SH-SY5Y (cell line): ENCODE results near the gene WDR35.

Experiments used
- GATA2 ChIP-seq: IDR thresholded peaks from 2 replicates; pipeline ENCODE4 v1.6.1; 2011; ENCODE audit warnings: mild to moderate bottlenecking, low read depth, low read length
- GATA3 ChIP-seq: IDR thresholded peaks from 2 replicates; pipeline ENCODE4 v1.6.1; 2011; ENCODE audit warnings: low read depth, mild to moderate bottlenecking, low read length, moderate library complexity

Gene WDR35

GRCh38 chr2:20016346-20016745, 26.4 kb upstream of the WDR35 start:
- TF ChIP-seq GATA3 (no peak), GATA2 (no peak)

GRCh38 chr2:20015482-20016083, 25.7 kb upstream of the WDR35 start:
- TF ChIP-seq GATA3 (no peak), GATA2 (no peak)

DNA sequence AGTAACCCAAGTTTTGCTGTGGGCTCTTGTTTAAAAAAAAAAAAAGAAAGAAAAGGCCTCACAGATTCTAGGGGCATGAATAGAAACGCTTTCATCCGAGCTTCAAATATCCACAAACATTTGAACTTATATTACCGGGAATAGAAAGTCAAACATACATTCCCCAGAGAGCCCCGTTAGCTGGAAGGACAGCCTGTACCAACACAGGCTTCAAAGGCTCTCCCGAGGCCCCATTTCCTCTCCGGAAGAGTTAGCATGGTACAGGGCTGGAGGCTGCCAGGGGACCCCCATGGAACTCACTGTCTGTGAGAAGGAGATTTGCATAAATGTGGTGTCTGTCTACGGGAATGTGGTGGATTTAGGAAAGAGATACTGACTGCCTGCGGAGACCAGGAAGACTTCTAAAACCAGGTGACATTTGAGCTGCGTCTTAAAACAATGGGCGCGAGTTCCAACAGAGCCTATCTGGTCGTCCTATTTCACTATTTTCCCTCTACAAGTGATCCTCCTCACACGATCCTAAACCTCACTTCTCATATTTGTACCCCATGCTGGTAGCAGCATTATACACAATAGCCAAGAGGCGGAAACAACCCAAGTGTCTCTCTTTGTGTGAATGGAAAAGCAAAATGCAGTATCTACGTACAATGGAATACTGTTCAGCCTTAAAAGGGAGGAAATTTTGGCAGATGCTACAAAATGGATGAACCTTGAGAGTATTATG, 23.4 kb upstream of the WDR35 start:
- TF ChIP-seq GATA2 (no peak), GATA3 (no peak)

DNA sequence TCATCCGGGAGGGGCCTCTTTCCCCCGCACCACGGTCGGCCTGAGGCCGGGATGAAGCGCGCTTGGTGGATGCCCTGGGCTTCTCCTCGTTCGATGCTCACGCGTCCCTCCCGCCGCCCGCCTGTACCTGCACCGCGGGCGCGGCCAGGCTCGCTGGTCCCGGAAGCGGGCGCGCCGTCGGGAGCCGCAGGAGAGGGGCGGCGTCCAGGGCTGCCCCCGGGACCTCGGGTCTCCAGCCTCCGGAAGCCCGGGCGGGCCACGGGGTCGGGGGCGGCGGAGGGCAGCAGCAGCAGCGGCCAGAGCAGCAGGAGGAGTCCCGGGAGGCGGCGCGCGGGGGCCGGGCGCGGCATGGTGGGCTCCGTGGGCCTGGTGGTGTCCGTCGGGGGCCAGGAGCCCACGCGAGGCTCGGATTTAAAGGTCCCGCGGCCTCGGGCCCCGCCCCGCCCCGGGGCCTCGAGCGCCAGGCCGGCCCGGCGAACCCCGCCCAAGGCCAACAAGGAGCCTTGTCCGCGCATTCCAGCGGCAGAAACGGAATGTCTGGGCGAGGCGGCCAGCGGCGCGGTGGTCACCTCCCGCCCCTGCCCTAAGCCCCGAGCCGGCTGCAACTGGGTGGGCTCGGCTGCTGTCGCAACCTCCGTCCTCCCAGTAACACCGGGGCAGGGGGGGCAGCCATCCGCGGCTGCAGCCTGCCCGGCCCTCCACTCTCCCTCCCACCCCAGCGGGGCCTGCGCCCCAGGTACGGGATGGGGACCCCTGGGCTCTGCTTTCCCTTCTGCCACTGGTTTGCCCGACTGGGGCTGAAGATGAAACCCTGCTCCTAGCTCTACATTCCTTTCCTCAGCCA, 22.6 kb upstream of the WDR35 start, which contains the start of gene MATN3:
Gene MATN3, minus strand, starts transcription at position 387 of the 844 bp plus-strand sequence. Its CDS starts 37 bp downstream, at position 350.
- TF ChIP-seq GATA2 (no peak), GATA3 (no peak)

DNA sequence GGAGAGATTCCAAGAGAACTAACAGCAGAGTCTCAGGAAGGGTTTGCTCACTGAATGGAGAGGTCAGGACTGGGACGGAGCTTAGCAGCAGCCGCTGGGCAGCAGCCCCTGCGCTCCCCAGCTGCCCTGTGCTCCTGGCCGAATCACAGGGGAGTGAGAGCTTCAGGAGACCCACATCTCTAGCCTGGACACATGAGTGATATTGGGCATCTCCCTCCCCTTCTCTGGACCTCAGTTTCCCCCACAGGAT, 22.1 kb upstream of the WDR35 start:
- TF ChIP-seq GATA3 (no peak), GATA2 (no peak)

DNA sequence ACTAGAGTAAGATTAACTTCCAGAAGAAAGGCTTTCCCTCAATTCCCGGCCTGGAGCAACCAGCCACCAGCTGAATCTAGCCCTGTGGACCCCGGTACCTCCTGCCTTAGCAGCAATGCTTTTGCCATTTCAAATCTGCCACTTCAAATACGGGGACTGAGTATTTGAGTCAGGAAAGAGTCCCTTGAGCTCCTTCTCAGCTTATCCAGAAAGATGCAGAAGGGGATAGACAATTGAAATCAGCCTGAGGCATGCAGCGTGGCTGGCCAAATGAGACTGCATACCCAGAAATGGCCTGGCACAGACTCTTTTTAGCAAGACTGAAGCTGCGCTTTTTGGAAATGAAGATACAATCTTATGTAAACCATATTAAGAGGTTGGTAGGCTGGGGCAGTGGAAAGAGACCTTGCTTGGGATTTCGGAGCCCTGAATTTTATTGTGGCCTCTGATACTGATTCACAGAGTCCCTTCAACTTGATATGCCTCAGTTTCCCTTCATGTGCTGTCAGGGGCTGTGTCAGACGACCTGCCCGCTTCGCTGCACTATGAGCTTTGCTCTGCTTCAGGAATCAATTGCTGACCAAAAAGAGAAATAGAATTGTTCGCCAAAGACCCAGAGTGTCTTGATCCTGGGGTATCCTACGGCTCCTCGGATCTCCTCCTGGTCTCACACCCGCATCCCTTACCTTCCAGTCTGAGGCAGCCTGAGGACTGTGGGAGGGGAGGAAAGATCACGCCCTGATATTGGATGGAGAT, 21.5 kb upstream of the WDR35 start:
- TF ChIP-seq GATA2 (peak; percentile 81), GATA3 (peak; percentile 53; the same call in 1 of the 2 replicates)

DNA sequence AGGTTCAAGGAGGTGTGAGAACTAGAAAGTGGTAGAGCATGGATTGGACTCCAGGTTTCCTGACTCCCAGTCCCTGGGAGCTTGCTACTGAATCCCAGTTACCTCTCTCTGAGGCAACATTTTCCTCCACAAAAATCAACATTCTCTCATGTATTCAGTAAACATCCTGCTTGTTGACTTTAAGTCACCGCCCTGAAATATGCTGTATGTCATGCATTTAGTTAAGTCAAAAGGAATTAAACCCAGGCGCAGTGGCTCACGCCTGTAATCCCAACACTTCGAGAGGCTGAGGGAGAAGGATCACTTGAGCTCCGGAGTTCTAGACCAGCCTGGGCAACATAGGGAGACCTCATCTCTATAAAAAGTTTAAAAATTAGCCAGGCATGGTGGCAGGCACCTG, 18.8 kb upstream of the WDR35 start:
- TF ChIP-seq GATA3 (no peak), GATA2 (no peak)

DNA sequence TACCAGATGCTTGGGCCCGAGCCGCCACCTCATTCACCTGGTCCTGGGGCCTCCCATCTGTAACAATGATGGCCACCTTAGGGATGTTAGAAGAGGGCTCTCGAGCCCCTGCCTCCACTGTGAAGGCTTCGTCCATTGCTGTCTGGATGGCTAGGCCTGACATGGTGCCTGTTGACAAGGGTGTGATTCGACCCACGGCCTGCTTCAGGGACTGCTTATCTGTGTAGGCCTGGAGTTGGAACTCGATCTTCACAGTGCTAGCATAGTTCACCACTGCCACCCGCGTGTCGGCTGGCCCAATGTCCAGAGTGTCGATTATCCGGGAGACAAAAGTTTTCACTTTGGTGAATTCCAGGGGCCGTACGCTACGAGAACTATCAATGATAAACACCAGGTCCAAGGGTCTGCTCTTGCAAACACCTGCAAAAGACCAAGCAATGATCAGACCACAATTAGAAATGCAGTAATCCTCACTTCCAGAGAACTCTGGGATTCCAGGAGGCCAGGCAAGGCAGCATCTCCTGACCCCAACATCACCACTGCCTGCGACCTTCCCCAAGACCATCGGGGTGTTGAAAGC, 16.1 kb upstream of the WDR35 start:
- TF ChIP-seq GATA3 = no peak
- no peak for TF ChIP-seq GATA2

DNA sequence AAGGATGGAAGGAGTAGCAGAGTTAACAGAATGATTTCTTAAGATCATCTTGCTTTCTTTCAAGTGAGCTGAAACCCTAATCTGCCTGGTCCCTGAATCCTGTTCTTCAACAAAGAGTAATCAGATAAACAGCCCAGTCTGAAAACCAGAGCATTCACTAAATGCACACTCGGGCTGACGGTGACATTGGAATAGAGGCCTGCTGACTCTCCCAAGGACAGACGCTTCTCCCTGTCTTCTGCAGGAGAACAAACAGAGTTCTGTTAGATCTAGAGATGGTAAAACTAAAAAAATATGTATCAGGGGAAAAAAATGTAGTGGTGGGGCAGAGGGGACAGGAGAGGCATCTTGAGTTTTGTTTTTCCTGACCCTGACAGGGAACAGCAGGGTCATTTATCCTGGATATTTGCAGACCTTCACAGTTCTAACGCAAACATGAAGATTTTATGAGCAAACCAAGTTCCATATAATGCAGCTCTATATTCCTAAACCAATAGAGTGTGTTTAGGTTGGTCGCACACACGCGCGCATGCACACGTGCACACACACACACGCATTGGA, 15.2 kb upstream of the WDR35 start:
- TF ChIP-seq GATA2 (peak; percentile 90), GATA3 (peak; percentile 93)

DNA sequence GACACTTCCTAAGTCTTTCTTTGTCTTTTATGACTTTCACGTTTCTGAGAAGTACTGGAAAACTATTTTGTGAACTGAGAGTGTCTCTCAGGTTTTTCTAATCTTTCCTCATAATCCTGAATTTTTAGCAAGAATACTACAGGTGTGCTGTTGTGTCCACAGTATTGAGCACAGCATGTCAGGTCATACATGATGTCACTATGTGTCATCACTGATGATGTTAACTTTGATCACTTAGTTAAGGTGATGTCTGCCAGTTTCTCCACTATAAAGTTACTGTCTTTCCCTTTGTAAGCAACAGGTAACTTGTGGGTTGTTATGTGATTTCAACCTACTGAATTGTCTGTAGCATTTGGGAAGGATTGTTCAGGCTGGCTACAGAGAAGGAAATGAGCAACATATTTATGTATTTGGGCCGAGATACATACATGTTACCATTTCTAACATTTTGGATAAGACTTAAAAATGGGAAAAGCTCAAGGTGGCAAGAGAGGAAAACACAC, 11.5 kb upstream of the WDR35 start:
- no peak for TF ChIP-seq GATA3
- TF ChIP-seq GATA2 = no peak

GRCh38 chr2:19993731-19994130, 3.8 kb upstream of the WDR35 start:
- TF ChIP-seq GATA3 = no peak
- TF ChIP-seq GATA2 = no peak

GRCh38 chr2:19991895-19992294, 2.0 kb upstream of the WDR35 start:
- TF ChIP-seq GATA3 = no peak
- no peak for TF ChIP-seq GATA2

DNA sequence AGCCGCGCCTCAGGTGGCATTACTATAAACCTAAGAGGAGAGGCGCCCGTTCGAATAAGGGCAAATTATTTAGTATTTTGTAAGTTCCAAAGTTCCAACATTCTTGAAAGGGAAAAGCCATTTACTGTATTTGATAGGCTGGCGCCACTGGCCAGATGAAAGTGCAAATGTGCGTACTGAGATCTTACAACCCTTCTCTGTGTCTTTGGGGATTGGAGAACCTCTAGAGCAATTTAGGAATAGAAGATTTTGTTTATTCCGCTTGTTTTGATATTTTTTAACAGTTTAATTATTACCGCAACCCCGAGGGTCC, 467 bp upstream of the WDR35 start:
- TF ChIP-seq GATA2 = no peak
- TF ChIP-seq GATA3 = no peak
